Breast epithelium (tissue), 4 donors: Measurements from ENCODE around the gene RBP3. TPM values are rescaled to one million over a fixed set of nuclear protein-coding genes. Genes with fewer than 3 reads are reported as not detected.

Experiments used
- DNase-seq, 2 donors: peaks; one replicate each; pipeline ENCODE4 v3.0.0-alpha.2; 2019; ENCODE audit warnings: low spot score in 2 of 2
- H3K27ac ChIP-seq, 2 donors: fragments of 200-600 bp; sonication (generic) in 1 of 2; one replicate each; pipeline ENCODE4 v1.5.1; 2016 to 2019; ENCODE audit warnings: mild to moderate bottlenecking in 1 of 2
- H3K27me3 ChIP-seq, 2 donors: fragments of 200-600 bp; sonication (generic) in 1 of 2; one replicate each; pipeline versions ENCODE4 v1.5.1 to v1.6.0; 2017 to 2019; ENCODE audit warnings: control low read depth in 1 of 2, mild to moderate bottlenecking in 1 of 2
- H3K36me3 ChIP-seq: fragments of 200-600 bp; one replicate; pipeline ENCODE4 v1.5.1; 2019
- H3K4me1 ChIP-seq, 2 donors: fragments of 200-600 bp; sonication (generic); one replicate each; pipeline ENCODE4 v1.5.1; 2016 to 2019; ENCODE audit warnings: control low read depth in 1 of 2
- H3K4me3 ChIP-seq, 3 donors: fragments of 200-600 bp; sonication (generic); 1 replicate in 2 of 3; 2 replicates in 1 of 3; pipeline ENCODE4 v1.5.1; 2016 to 2019; ENCODE audit warnings: mild to moderate bottlenecking in 3 of 3, moderate library complexity in 2 of 3
- H3K9me3 ChIP-seq, 2 donors: fragments of 200-600 bp; sonication (generic) in 1 of 2; one replicate each; pipeline ENCODE4 v1.5.1; 2016 to 2019; ENCODE audit warnings: control low read depth in 1 of 2
- CTCF ChIP-seq, 3 donors: fragments of 450-650 bp; IDR thresholded peaks; one replicate each; pipeline ENCODE4 v1.5.1; 2016 to 2017; ENCODE audit warnings: antibody characterized with exemption in 3 of 3, mild to moderate bottlenecking in 3 of 3, moderate library complexity in 3 of 3
- POLR2A ChIP-seq: fragments of 450-650 bp; IDR thresholded peaks from one replicate; pipeline ENCODE4 v1.6.1; 2016; ENCODE audit warnings: antibody characterized with exemption, mild to moderate bottlenecking, moderate library complexity
- POLR2AphosphoS5 ChIP-seq, 3 donors: sonication (generic); formaldehyde crosslinking; IDR thresholded peaks; one replicate each; pipeline ENCODE4 v1.6.1; 2017; ENCODE audit warnings: antibody characterized with exemption in 3 of 3
- intact Hi-C: fragments of 100-400 bp; cut with DNase I; formaldehyde crosslinking; loops from one replicate; pipeline ENCODE4 v1.15.1; 2023; ENCODE audit warnings: low total_unique reads
- total RNA-seq, 3 donors: library from RNA; depleted of rRNA; stranded (reverse); fragments of >200 nt; gene quantifications; one replicate each; pipeline ENCODE4 v1.1.0, GENCODE V29; 2016

RBP3 gene
- total RNA-seq, 3 donors from 2014 or later, result not detected

- TF ChIP-seq POLR2AphosphoS5 (IDR thresholded peaks at IDR 0.05) (no peak), POLR2A (no peak), CTCF (IDR thresholded peaks at IDR 0.05) (no peak)
- DNase-seq, result no peak
These were observed 703 bp downstream of the RBP3 start for GRCh38 chr10:47348661-47349470.

GRCh38 chr10:47349516-47349915 lies 1.4 kb downstream of the RBP3 start:
- intact Hi-C loops, result no loop called here
- Histone ChIP-seq H3K4me3 (no peak overlapping the region), H3K27ac (no peak overlapping the region), H3K9me3 (no peaks in the 10 kb centered on the region), H3K4me1 (no peaks in the 10 kb centered on the region), H3K36me3 (no peaks in the 10 kb centered on the region), H3K27me3 (no peaks in the 10 kb centered on the region)
- no peak for DNase-seq
- TF ChIP-seq POLR2A (no peak), CTCF (IDR thresholded peaks at IDR 0.05) (no peak), POLR2AphosphoS5 (IDR thresholded peaks at IDR 0.05) (no peak)

More at GRCh38 chr10:47348661-47349470, 703 bp downstream of the RBP3 start:
- Histone ChIP-seq H3K27ac (no peak overlapping the region), H3K9me3 (no peaks in the 10 kb centered on the region), H3K36me3 (no peaks in the 10 kb centered on the region), H3K27me3 (no peaks in the 10 kb centered on the region), H3K4me3 (no peak overlapping the region), H3K4me1 (no peaks in the 10 kb centered on the region)
- intact Hi-C loops, result no loop called here

GRCh38 chr10:47349941-47350371 lies 1.8 kb downstream of the RBP3 start:
- Histone ChIP-seq H3K9me3 (no peaks in the 10 kb centered on the region), H3K36me3 (no peaks in the 10 kb centered on the region), H3K4me1 (no peaks in the 10 kb centered on the region), H3K27ac (no peak overlapping the region), H3K27me3 (no peaks in the 10 kb centered on the region), H3K4me3 (no peak overlapping the region)
- TF ChIP-seq POLR2A, result no peak
- TF ChIP-seq POLR2AphosphoS5 (IDR thresholded peaks at IDR 0.05), result no peak
- DNase-seq, result no peak
- intact Hi-C loops, result no loop called here

- TF ChIP-seq POLR2A (no peak), CTCF (IDR thresholded peaks at IDR 0.05) (no peak), POLR2AphosphoS5 (IDR thresholded peaks at IDR 0.05) (no peak)
- Histone ChIP-seq H3K27ac (no peak overlapping the region), H3K4me1 (no peaks in the 10 kb centered on the region), H3K36me3 (no peaks in the 10 kb centered on the region), H3K4me3 (no peak overlapping the region), H3K27me3 (no peaks in the 10 kb centered on the region), H3K9me3 (no peaks in the 10 kb centered on the region)
- intact Hi-C loops, result no loop called here
- no peak for DNase-seq
These were observed 2.8 kb downstream of the RBP3 start for GRCh38 chr10:47350671-47351640.

GRCh38 chr10:47351899-47352815 lies 4.0 kb downstream of the RBP3 start:
- Histone ChIP-seq H3K4me1 (no peaks in the 10 kb centered on the region), H3K27me3 (no peaks in the 10 kb centered on the region), H3K27ac (no peak overlapping the region), H3K9me3 (no peaks in the 10 kb centered on the region), H3K36me3 (no peaks in the 10 kb centered on the region), H3K4me3 (no peak overlapping the region)
- TF ChIP-seq CTCF (IDR thresholded peaks at IDR 0.05), result no peak
- TF ChIP-seq POLR2AphosphoS5 (IDR thresholded peaks at IDR 0.05), result no peak
- TF ChIP-seq POLR2A, result no peak
- intact Hi-C loops, result no loop called here
- DNase-seq, result no peak
